Coronary artery (tissue), 2 donors: Measurements from ENCODE around the gene FLACC1.

ENCODE experiments used
- DNase-seq: peaks from one replicate; pipeline ENCODE4 v3.0.0-alpha.2; 2017; ENCODE audit warnings: low spot score
- H3K27ac ChIP-seq, 2 donors: fragments of 200-600 bp; sonication (generic); one replicate each; pipeline ENCODE4 v1.5.1; 2016 to 2019
- H3K4me3 ChIP-seq: fragments of 200-600 bp; sonication (generic); 2 replicates; pipeline ENCODE4 v1.5.1; 2016; ENCODE audit warnings: mild to moderate bottlenecking, moderate library complexity
- CTCF ChIP-seq: fragments of 200-600 bp; sonication (generic); IDR thresholded peaks from one replicate; pipeline ENCODE4 v1.5.1; 2019; ENCODE audit warnings: antibody characterized with exemption

The FLACC1 gene

GRCh38 chr2:201276511-201276910 is 80.6 kb downstream of the FLACC1 start:
- Histone ChIP-seq H3K4me3 (no peak overlapping the region), H3K27ac (no peak overlapping the region)
- DNase-seq, result no peak
- TF ChIP-seq CTCF, result no peak

GRCh38 chr2:201275990-201276389 is 81.2 kb downstream of the FLACC1 start:
- no peak for TF ChIP-seq CTCF
- no peak for DNase-seq
- Histone ChIP-seq H3K27ac (no peak overlapping the region), H3K4me3 (no peak overlapping the region)

GRCh38 chr2:201275069-201275468 is 82.1 kb downstream of the FLACC1 start:
- no peak for TF ChIP-seq CTCF
- peak overlapping the region in 1 of 2 donors; percentile 5 for H3K27ac ChIP-seq
- H3K4me3 ChIP-seq, result no peak overlapping the region
- DNase-seq, result no peak

GRCh38 chr2:201273330-201273983 is 83.7 kb downstream of the FLACC1 start:
- TF ChIP-seq CTCF, result no peak
- H3K4me3 ChIP-seq, result no peak overlapping the region
- DNase-seq, result no peak
- H3K27ac ChIP-seq, result no peak overlapping the region

- Histone ChIP-seq H3K27ac (no peak overlapping the region), H3K4me3 (no peak overlapping the region)
- DNase-seq, result no peak
- TF ChIP-seq CTCF, result no peak
Observed at GRCh38 chr2:201271917-201272316, 85.2 kb downstream of the FLACC1 start.

- no peak for DNase-seq
- no peak overlapping the region for H3K27ac ChIP-seq
- no peak for TF ChIP-seq CTCF
- no peak overlapping the region for H3K4me3 ChIP-seq
Observed at GRCh38 chr2:201270293-201271001, 86.7 kb downstream of the FLACC1 start.

GRCh38 chr2:201269764-201270163 is 87.4 kb downstream of the FLACC1 start:
- no peak for DNase-seq
- no peak overlapping the region for H3K27ac ChIP-seq
- no peak for TF ChIP-seq CTCF
- no peak overlapping the region for H3K4me3 ChIP-seq
